GM21528 (cell line): ENCODE measurements around the gene TPRG1L.

ENCODE experiments used
- ATAC-seq: cut with Tn5 transposase; IDR thresholded peaks from one replicate; pipeline ENCODE4 v1.9.1; 2021; ENCODE audit warnings: mild to moderate bottlenecking, moderate library complexity; ENCODE audit not compliant: unreplicated experiment, low FRiP score

The TPRG1L gene

DNA sequence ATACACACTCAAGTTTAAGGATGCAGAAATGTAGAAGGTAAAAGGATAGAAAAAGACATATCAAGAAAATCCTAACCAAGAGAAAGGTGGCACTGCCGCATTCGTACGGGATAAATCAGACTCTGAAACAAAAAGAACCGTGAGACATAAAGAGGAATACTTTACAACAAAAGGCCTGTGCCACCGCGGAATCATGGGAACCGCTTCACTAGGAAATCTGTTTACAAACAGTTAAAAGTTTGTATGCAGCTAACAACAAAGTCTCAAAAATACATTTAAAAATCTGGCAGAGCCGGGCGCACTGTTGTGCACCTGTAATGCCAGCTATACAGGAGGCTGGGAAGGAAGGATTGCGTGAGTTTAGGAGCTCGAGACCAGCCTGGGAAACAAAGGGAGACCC is 17.0 kb downstream of the TPRG1L start:
- no peak for ATAC-seq

DNA sequence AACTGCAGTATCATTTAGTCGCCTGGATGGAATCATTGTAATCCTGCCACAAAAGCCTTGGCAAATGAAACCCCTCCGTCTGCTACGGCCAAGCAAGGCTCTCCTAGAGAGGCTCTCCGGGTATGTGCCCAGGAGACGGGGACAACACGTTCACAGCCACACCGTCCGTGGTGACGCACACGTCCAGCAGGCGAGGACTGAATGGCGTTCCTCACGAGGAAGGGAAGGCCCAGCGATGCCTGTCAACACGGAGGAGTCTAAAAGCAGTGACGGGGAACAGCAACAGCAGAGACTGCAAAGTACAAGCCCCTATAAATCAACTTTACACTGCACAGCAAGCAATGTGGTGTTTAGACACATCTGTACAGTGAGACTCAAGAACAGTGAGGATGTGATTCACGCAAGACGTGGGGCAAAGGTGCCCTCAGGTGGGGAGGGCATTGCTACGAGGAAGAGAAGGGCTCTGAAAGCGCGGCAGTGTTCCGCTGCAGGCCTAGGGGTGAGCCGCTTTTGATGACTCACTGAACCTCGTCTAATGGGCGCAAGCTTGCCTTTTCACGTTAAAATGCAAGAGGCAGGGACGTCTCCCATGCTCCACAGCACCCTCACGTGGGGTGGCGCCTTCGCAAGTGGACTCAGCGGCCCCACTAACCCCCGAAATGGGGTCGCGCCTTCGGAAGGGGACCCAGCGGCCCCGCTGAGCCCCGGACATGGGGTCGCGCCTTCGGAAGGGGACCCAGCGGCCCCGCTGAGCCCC is 18.3 kb downstream of the TPRG1L start:
- ATAC-seq, result no peak

DNA sequence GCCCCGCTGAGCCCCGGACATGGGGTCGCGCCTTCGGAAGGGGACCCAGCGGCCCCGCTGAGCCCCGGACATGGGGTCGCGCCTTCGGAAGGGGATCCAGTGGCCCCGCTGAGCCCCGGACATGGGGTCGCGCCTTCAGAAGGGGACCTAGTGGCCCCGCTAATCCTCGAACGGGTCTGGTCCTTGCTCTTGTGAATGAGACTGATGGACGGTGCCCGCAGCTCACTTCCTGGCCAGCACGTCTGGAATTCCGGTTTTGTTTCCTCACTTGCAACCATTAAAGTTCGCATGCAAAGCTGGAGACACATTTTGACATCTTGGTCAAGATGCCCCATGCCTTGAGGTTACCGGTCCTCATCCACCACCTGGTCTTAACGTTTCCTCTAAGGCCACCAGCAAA is 19.5 kb downstream of the TPRG1L start:
- ATAC-seq, result no peak

DNA sequence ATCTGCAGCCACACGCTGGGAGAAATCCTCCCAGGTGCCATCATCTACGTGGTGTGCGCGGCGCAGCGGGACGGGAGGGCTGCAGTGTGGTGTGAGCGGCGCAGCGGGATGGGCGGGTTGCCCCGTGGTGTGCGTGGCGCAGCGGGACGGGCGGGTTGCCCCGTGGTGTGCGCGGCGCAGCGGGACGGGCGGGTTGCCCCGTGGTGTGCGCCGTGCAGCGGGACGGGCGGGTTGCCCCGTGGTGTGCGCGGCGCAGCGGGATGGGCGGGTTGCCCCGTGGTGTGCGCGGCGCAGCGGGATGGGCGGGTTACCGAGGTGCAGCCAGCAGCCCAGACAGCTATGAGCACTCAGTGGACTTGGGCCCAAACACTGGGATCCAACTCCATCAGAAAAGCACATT is 20.4 kb downstream of the TPRG1L start:
- no peak for ATAC-seq

DNA sequence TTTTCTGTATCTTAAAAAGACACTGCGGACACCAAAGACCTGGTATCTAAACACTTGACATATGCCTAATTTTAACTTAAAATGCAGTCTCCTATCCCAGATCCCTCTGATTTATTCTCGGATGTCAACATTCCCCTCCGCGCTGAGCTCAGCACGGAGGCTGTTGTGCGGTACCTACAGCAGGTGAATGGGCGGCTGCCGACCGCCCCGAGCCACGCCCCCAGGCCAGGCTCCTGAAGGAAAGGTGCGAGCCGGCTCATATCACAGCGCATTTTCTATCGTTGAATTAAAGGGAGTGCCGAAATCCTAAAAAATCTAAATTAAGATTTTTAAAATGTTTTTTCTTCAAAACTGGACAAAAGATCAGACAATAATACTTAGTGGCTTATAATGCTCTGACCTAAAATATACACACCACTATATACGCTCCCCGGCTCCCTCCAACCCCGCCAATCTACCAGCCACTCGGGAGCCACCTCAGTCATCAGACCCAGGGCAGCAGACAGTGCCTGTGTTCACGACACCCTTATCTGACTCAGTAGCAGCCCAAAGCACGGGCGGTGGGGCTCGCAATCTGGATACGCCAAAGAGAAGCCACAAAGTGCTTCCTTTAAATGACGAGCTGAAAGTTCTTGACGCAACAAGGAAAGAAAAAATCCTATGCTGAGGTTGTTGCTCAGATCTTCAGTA is 21.0 kb downstream of the TPRG1L start:
- ATAC-seq, result no peak

DNA sequence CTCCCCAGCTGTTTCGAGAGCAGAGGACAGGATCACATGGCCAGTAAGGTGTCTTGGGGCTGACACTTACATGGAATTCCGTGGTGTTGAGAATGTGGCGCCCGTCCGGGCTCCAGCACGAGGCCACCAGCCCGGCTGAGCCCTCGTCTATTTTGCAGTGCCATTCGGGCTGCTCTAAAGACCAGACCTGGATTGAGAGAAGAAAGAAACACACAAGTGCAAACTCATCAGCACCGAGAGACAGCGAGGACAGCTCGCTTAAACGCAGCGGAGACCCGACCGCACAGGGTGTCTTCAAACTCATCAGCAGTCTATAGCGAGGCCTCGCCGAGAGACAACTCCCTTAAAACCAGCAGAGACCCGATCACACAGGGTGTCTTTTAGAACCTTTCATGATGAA is 21.8 kb downstream of the TPRG1L start:
- ATAC-seq, result no peak

DNA sequence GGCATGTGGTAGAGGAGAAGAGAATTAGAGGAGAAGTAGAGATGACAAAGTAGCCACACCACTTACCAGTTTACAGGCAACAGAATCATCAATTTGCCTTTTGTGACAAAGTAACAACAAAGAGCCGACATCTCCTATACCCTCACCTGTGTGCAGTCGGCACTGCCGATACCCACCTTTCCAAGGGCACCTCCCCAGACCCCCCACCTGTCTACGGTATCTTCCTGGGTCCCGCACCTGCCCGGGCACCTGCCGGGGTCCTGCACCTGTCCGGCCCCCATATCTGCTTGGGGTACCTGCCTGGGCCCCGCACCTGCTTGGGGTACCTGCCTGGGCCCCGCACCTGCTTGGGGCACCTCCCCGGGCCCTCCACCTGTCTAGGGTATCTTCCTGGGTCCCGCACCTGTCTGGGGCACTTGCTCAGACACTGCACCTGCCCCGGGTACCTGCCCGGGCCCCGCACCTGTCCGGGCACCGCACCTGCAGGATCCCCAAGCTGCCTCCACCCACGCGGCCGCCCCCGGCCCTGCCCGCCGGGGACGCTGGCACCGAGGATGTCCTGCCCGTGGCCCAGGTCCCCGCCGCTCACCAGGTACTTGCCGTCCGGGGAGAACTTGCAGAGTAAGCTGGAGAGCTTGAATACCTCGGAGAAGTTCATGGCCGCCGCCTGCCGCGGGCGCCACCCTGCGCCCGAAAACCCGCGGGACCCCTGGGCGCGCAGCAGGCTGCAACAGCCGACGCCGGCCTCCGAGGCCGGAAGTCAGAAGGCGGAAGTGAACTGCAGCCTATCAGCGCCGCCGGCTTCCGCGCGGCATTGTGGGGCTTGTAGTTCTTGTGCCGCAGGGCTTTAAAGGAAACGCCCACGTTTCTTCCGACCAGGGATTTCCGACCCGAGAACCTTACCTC is 24.8 kb downstream of the TPRG1L start, which contains the start of gene WRAP73:
Gene WRAP73 (minus strand): TSS at position 762 of the 906 bp plus-strand sequence. CDS start 104 bp downstream, at position 658.
- ATAC-seq, result peak; percentile 69

DNA sequence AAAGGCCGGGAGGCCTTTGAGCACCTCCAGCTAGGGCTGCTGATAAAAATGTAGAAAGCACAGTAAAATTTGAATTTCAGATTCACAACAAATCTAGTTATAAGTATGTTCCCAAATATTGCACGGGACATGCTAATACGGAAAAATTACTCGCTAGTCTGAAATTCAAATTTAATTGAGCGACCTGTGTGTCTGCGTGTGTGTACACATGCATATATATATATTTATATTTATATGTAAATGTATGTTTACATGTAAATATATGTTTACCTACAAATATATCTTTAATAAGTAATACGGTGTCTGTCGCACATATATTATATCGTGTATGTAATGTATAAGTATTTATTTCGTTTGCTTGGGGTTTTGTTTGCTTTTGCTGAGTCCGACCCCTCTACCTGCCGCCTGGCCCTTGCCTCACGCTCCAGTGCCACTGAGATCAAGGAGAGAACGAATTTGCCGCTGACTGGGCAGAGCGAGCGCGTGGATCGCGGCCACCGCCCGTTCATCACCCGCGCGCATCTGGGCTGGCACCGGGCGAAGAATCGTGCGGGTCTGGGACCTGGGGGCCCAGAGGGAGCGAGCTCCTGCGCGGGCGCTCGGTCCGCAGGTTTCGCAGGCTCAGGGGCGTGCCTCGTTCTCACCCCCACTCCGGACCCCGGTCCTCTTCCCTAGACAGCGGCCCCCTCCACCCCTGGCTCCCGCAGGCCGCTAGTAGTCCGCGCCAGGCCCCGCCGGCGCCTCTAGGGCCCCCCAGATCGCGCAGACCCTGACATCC is 25.6 kb downstream of the TPRG1L start:
- ATAC-seq, result no peak

DNA sequence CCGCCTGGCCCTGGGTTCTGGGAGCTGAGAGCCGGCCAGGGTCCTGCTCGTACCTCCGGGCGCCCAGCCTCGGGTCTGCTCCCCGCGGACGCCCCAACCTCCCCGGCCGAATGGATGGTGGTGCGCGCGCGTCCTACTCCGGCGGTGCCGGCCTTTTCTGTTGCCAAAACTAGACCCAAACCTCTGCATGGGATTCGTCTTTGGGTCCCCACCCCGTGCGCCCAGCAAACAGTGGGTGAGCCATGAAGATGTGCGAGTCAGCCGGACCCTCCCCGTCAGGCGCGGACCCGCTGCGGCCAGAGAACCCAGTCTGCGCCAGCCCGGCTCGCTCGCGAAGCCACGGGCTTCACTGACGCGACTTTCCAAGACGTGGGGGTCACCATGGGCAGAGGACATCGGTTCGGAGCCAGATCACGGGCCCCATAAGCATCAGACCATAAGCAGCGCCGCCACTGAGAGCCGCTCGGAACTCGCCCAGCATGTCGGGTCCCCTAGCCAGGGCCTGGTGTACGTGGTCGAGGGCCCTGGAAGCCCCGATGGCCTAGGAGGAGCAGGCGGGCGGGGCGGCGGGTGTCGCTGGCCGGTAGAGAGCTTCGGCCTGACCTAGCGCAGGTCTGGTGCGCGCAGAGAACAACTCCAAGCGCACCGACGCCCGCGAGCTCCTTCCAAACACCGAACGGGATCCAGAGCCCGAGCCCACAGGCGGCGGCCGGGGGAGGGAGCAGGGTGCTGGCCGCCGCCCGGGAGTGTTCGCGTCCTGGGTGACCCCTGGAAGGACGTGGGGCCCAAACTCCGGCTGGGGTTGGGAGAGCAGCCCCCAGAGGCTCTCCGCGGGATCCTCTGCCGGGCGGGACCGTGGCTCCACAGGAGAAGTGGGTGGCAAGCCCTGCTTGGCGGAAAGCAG is 26.5 kb downstream of the TPRG1L start:
- no peak for ATAC-seq

DNA sequence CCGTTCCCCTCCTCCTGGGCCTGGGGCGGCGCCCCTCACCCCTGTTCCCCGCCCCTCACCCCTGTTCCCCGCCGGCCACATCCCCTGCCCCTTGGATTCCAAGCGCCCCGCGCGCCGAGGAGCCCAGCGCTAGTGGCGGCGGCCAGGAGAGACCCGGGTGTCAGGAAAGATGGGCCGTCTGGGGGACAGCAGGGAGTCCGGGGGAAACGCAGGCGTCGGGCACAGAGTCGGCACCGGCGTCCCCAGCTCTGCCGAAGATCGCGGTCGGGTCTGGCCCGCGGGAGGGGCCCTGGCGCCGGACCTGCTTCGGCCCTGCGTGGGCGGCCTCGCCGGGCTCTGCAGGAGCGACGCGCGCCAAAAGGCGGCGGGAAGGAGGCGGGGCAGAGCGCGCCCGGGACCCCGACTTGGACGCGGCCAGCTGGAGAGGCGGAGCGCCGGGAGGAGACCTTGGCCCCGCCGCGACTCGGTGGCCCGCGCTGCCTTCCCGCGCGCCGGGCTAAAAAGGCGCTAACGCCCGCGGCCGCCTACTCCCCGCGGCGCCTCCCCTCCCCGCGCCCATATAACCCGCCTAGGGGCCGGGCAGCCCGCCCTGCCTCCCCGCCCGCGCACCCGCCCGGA is 27.2 kb downstream of the TPRG1L start, which contains the start of gene TP73:
Gene TP73 (plus strand): TSS at position 587 of the 618 bp plus-strand sequence. CDS start 29,850 bp downstream, outside the sequence.
- no peak for ATAC-seq

DNA sequence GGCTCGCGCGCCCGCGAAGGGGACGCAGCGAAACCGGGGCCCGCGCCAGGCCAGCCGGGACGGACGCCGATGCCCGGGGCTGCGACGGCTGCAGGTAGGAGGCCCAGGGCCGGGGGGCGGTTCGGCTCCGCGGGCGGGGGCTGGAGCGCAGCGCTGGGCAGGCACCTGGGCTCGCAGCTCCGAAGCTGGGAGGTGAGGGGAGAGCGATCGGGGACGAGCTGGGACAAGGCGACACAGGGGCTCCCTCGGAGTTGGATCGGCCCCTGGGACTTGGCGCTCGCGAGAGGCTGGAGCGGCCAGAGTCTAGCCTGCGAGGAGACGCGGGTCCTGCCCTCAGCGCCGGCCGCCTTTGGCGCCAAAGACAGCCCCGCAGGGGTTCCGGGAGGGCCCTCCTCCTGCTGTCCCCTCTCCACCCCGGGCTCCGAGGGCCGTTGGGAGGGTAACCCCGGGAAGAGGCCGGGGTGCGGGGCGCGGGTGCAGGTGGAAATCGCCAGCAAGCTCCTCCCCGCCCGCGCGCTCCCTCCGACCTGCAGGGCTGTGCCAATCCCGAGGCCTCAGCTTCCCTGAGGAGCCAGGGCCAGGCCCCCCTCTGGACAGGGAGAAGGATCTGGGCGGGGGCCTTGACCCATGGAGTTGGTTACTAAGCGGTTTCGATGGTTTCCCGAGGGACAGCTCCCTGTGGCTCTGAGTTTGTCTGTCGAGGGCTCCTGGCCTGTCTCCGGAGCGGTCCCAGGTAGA is 27.9 kb downstream of the TPRG1L start:
- no peak for ATAC-seq

DNA sequence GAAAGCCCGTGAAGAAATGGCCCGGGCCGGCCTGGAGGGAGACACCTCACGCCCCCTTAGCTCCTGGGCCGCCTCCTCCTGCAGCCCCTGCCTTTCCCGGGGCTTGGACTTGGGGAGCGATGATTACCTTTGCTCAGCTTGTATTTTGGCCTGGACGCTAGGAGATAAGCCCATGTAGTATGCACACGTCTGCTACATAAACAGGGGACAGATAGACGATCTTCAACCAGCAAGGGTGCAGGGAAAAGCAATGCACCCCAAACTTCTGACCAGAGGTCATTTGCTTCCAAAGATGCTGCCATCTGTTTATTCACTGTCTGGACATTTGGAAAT is 28.4 kb downstream of the TPRG1L start:
- no peak for ATAC-seq

DNA sequence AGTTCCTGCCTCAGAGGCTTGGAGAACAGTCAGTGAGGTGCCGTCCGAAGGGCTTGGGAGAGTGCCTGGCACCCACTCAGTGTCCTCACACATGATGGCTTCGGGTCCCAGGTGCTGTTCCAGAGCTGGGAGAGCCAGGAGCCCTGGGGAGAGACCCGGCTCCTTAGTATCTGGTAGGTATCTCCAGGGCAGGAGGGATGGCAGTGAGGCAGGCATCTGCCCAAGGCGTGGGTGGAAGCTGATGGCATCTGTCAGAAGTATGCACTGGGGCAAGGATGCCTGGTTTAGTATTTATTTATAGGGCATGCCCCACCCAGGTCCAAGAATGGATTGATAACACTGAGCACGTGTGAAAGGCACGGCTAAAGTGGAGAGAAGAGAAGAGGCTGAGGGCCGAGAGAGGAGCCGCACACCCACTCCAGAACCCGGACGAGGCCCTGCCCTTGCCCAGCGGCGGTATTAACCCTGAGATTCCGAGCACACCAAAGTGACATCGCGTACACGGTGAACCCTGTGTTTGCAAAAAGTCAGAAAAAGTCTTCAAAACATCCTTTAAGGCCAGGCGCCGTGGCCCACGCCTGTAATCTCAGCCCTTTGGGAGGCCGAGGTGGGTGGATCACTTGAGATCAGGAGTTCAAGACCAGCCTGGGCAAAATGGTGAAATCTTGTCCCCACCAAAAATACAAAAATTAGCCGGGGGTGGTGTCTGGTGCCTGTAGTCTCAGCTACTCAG is 29.9 kb downstream of the TPRG1L start:
- ATAC-seq, result no peak

DNA sequence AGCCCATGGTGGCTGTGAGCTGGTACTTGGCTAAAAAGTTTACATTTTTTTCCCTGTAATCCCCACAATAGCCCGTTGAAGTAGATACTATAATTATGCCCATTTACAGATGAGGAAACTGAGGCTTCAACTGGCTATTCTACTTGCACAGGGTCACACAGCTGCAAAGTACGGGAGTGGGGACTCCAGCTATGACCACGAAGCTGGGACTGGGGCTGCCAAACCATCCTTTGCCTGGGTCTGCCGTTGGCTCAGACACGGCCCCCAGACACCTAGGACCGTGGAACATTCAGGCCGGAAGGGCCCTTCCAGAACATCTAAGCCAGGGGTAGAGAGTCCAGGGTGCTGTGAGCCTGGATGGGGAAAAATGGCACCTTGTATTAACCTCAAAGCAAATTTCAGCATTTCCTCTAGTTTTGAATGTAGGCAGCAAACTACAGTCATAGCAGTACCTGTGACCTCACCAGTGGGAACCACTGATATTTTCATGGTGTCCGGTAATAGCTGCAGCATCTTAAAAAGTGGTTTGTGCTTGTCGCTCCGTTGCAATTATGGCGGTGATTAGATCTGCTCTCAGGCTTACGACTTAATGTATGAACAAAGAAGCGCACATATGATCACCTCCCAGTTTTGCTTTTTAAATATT is 31.8 kb downstream of the TPRG1L start:
- ATAC-seq, result peak; percentile 50

DNA sequence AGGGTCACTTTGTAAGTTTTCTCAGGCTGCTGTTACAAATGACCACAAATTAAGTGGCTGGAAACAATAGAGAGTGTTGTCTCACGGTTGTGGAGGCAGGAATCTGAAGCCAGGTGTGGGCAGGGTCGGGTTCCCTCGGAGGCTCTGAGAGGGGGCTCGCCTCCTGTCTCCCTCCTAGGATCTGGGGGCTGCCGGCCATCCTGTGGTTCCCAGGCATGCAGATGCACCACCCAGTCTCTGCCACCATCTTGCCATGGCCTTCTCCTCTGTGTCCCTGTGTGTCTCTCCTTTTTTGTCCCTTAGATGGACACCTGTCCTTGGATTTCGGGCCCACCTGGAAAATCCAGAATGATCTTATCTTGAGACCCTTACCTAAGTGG is 32.3 kb downstream of the TPRG1L start:
- peak; percentile 8 for ATAC-seq

DNA sequence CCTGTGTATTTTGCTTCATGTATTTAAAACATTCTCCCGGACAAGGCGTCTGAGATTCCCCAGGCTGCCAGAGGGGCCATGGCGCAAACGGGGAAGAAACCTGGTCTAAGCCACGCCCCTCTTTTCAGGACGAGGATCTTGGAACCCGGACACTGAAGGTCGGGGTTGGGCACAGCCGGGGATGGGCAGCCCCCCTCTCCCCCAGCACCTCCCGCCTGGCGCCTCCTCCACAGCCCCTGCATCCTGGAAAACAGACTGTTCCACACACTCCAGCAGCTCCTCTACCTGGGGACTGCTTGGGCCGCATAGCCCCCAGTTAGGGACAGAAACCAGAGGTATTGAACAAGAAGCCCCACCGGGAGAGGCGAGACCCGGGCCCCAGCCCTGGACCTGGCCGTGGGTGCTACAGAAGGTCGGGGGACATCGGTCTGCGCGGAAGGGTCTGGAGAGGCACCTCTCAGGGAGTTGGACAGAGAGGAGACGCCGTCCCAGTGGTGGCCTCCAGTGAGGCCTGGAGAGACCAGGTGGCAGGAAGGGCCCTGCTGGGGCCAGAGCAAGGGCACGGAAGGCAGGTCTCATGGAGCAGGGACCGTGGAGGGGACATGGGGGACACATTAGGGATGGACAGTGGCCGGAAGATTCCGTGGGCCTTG is 32.9 kb downstream of the TPRG1L start:
- ATAC-seq, result no peak

DNA sequence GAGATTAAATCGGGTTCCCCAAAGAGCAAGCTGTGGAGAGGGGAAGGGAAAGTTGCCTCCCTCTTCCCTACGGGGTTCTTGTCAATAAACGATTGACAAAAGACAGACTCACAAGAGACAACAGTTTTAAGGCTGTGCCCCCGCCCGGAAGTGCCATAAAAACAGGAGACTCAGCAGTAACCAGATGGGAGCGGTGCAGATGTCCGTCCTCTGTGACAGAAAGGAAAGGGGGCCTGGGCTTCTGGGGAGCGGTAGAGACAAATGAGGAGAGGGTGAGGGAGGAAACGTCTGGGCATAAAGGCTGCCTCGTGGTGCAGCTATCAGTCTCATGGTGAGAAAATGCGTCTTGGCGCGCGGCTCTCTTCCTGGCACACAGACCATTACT is 33.4 kb downstream of the TPRG1L start:
- no peak for ATAC-seq
